HG03139 (cell line): ENCODE measurements around the gene BCL11B.
"Not testable (repeated sequence)": the region's sequence is repeated elsewhere in the genome, so short reads cannot be mapped to it uniquely, and the experiment has no call there.

ENCODE experiments used
- ATAC-seq: cut with Tn5 transposase; IDR thresholded peaks from one replicate; pipeline ENCODE4 v1.9.1; 2021; ENCODE audit not compliant: unreplicated experiment

The BCL11B gene

GRCh38 chr14:99203080-99203479 is 68.9 kb downstream of the BCL11B start:
- ATAC-seq: no peak

- ATAC-seq: no peak
Measured at GRCh38 chr14:99202516-99202915, 69.5 kb downstream of the BCL11B start.

- ATAC-seq: no peak
Measured at GRCh38 chr14:99201351-99202073, 70.5 kb downstream of the BCL11B start.

GRCh38 chr14:99200654-99201005 is 71.4 kb downstream of the BCL11B start:
- ATAC-seq: no peak

GRCh38 chr14:99199846-99200653 is 71.9 kb downstream of the BCL11B start:
- no peak for ATAC-seq

DNA sequence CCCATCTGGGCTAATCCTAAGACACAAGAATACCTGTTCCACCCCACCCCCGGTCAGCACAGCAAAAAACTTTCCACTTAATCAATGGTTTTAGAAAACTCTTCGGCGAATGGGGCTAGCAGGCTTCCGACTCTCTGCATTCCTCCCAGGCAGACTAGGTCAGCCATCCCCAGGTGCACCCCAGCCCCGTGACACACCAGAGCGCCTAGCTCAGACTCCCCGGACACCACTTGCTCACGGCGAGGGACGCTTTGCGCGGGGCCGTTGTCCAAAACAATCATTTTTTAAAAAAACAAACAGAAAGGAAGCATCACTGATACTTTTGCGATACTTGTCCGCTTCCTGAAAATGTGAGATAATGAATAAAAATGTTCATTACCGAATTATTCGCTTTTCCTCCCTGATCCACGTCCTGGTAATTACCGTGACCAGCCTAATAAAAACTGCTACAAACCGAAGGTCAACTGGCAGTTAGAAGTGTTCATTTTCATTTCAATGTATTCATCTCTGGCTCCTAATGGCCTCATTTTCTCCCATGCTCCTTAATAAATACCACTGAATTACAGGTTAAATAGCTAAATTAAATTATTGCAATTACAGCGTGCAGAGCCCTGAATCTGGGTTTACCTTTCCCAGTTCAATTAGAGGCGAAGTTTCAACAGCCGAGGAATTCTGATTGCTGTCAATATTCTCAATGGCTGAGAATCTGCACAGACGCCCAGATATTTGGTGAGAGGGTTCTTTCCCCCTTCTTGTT is 73.1 kb downstream of the BCL11B start:
- no peak for ATAC-seq

DNA sequence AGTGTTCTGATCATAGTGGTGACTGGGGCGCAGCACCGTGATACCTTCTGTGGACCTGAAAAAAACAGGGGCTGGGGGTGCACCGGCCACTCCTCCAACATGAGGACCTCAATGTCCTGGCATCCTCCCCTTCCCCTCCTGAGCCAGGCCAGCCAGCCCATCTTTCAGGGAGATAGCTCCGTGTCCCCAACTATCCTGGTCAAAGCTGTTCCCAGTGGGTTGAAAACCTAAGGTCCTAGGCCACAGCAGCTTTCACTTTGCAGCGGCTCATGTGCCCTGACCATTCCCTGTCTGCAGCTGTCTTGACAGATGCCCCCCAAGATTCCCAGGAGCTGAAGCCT is 75.7 kb downstream of the BCL11B start:
- no peak for ATAC-seq

- no peak for ATAC-seq
Measured at GRCh38 chr14:99195602-99196309, 76.2 kb downstream of the BCL11B start.

- no peak for ATAC-seq
Measured at GRCh38 chr14:99194736-99195135, 77.3 kb downstream of the BCL11B start.

- ATAC-seq: no peak
Measured at GRCh38 chr14:99194136-99194535, 77.9 kb downstream of the BCL11B start.

DNA sequence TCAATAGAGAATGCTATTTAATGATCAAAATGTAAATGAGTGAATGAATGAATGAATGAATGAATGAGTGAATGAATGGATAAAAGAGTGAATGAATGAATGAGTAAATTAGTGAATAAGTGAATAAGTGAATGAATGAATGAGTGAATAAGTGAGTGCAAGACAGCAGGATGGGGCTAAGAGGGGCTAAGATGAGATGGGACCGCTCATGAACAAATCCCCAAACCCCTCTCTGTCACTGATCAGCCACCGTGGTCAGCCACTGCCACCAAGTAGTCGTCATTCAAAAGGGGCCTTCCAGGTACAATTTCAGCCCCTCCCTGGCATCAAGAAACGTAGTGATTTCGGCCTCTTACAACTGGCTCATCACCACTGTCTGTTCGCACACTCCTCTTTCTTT is 79.2 kb downstream of the BCL11B start:
- ATAC-seq: no peak

GRCh38 chr14:99192028-99192621 is 79.9 kb downstream of the BCL11B start:
- no peak for ATAC-seq

DNA sequence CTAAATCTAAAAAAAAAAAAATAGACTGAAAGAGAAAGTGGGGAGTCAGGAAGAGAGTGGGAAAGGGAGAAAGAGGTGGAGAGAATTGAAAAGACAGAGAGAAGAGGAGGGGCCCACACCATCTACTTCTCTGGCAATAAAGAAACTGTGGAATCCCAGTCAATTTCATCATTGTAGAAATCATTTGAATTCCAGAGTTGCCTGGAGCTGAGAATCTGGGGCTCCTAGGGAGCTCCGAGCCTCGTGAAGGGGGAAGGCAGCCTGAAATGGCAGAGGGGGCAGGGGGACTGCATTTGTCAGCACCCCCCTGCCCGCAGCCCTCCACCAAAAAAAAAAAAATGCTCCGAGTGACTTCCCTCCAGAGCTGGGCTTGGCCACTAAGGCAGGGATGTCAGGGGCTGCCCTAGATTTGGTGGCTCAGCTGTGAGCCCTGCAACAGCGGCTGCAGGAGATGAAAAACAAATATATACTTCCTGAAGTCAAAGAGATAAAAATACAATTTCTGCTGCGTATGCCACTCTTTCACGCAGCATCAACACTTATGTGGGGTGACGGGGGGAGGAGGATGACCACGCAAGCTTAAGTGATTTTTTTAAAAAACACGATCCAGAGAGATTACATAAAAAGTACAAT is 80.5 kb downstream of the BCL11B start:
- no peak for ATAC-seq

DNA sequence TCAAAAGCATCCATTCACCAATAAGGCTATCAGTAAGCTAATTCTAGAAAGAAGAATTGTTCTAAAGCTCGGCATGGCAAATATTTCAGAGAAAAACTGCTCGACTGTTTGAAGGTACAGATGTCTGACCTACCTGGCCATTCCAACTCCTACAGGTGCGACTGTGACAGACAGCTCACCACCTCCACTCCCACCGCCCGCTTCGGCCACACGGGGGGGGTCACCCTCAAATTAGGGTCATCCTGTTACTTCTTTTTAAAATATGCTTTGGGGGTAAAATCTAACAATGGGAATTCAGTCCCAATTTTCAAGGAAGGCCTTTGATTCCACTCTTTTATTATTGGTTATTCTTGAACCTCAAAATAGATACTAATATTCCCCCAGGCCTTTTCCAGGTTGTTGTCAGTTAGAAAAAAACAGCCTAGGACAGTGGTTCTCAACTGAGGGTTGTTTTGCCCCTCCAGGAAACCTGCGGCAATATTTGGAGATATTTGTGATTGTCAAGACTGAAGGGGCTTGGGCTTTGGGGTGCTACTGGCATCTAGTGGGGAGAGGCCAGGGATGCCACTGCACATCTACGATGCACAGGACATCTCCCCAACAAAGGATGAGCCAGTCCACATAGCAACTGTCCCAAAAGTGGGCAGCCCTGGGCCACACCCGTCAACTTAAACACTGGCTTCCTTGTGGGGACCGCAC is 81.2 kb downstream of the BCL11B start:
- no peak for ATAC-seq

DNA sequence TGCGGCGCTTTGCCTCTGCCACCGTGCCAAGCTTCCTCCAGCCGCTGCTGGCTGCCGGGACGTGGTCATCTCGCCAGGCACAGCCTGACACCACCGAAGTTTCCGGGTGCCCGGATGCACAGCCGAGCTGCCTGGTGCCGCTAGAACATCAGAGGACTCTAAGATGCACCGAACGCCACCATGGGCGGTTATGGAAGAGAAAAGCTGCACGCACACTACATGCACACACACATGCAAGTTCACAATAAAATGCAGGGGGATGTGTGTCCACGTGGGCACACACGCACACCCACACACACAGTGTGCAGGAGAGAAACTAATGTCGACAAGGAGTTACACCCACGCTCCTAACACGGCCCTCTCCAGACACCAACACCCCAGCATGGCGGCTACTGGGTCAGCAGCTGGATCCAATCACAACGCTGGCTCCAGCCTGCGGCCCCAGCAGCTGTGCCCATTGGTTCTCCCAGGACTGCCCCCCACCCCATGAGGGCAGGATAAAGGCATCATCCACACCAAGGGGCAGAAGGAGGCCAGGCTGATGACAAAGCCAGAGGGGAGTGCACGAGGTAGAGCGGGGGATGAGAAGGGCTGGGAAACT is 82.7 kb downstream of the BCL11B start:
- ATAC-seq: no peak

- no peak for ATAC-seq
Measured at GRCh38 chr14:99188731-99189191, 83.2 kb downstream of the BCL11B start.

DNA sequence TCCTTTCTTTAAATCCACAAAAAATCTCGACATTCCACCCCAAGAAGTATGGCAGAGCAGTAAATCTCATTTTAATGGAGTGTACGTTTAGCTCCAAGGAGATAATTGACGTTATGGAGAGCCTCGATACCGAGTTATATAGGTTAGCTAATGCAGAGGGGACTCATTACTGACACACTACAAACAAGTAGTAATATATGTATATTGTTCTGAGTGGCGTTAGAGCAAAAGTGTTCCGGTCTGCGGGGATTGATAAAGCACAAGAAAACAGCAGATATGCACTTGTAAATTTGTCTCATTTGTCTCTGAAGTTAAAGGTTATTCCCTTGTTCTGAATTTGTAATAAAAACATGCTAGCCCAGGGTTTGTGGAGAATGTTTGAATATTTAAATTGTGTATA is 84.1 kb downstream of the BCL11B start:
- ATAC-seq: no peak

- ATAC-seq: no peak
Measured at GRCh38 chr14:99186956-99187690, 84.9 kb downstream of the BCL11B start.

GRCh38 chr14:99186336-99186735 is 85.7 kb downstream of the BCL11B start:
- not testable (repeated sequence) for ATAC-seq
